Cardiac fibroblast (primary cell): ENCODE data around the gene GCN1.

ENCODE experiments used
- DNase-seq, 2 donors: peaks; one replicate each; pipeline versions ENCODE4 v3.0.0 to v3.0.0-alpha.2; 2010; ENCODE audit warnings: low read depth in 2 of 2
- H3K4me3 ChIP-seq, 2 donors: replicated peaks in 1 of 2; 1 replicate in 1 of 2; 2 replicates in 1 of 2; pipeline ENCODE4 v1.5.1; 2011; ENCODE audit warnings: low read depth in 2 of 2, low read length in 2 of 2, mild to moderate bottlenecking in 2 of 2, moderate library complexity in 1 of 2
- CTCF ChIP-seq: IDR thresholded peaks from one replicate; pipeline ENCODE4 v1.5.1; 2011; ENCODE audit warnings: low read depth, mild to moderate bottlenecking, low read length, inconsistent platforms

GCN1 gene

DNA sequence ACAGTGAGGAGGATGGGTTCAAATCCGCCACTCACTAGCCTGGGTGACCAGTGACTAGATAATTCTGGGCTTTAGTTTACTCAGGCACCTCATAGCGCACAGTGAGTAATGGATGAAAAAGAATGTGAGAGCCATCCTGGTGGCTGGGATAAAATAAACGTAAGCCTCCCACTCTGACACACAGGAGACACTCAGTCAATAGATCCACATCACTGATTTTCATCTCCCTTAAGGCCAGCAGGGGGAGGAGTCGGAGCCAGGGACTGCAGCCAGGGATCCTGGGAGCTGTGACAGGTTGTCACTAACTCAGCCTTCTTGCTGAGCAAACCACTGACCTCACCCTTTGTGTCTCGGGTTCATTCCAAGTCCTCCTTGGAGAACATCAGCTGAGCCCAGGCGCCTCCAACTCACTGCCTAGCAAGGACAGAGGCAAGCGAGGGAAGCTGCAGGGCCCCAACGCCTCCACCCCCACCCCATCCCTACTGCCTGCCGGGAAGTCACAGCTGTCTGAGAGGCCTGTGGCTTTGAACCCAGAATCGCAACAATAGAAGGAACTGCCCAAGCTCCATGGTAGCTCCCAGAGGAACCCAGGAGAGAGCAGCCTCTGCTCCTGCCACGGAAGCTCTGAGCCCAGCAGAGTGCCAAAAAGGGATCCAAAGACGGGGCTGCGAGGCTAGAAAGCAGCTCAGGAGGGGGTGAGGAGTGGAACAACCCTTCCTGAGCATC is 40.3 kb upstream of the GCN1 start:
- H3K4me3 ChIP-seq, result peak overlapping the region in 1 of 2 donors; percentile 14
- peak; percentile 39 for TF ChIP-seq CTCF
- DNase-seq, result peak; percentile 96 to 99

DNA sequence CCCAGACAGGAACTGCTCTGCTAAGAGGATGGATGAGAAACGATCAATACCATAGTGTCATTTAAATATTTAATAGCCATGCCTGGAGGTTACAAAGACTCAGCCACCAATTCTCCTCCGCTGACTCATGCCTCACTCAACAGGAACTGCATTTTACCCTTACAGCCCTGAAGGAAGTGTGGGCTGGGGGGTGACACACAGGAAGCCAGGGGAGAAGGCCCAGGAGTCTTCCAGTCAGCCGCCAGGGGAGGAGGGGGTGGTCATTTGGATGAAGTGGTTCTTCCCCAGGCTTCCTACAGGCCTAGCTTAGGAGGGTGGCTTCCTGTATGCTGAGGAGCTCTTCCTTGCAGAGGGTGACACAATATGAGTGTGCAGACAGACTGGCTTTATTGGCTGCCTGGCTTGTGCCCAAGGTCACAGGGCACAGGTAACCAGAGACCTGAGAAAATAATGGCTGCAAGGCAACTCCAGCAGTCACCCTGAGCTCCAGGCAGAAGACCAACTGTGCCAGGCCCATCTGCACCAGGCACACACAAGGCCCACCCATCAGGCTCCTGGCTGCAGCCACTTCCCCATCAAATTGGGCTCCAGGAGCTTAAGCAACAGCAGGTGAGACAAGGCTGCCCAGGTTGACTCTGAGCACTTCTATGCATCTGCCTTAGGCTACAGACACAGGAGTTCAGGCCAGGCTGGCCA is 36.9 kb upstream of the GCN1 start:
- peak; percentile 84 to 97 for DNase-seq
- H3K4me3 ChIP-seq, result peak overlapping the region in 1 of 2 donors; percentile 35

GRCh38 chr12:120230974-120231315 is 36.4 kb upstream of the GCN1 start:
- no peak for DNase-seq
- no peak for TF ChIP-seq CTCF
- H3K4me3 ChIP-seq, result peak overlapping the region in 1 of 2 donors; percentile 35

More for the DNA sequence above, 36.9 kb upstream of the GCN1 start:
- TF ChIP-seq CTCF, result peak; percentile 52

GRCh38 chr12:120230326-120230973 is 35.9 kb upstream of the GCN1 start:
- no peak for TF ChIP-seq CTCF
- peak overlapping the region in 1 of 2 donors; percentile 35 for H3K4me3 ChIP-seq
- DNase-seq, result peak; percentile 94 to 95

DNA sequence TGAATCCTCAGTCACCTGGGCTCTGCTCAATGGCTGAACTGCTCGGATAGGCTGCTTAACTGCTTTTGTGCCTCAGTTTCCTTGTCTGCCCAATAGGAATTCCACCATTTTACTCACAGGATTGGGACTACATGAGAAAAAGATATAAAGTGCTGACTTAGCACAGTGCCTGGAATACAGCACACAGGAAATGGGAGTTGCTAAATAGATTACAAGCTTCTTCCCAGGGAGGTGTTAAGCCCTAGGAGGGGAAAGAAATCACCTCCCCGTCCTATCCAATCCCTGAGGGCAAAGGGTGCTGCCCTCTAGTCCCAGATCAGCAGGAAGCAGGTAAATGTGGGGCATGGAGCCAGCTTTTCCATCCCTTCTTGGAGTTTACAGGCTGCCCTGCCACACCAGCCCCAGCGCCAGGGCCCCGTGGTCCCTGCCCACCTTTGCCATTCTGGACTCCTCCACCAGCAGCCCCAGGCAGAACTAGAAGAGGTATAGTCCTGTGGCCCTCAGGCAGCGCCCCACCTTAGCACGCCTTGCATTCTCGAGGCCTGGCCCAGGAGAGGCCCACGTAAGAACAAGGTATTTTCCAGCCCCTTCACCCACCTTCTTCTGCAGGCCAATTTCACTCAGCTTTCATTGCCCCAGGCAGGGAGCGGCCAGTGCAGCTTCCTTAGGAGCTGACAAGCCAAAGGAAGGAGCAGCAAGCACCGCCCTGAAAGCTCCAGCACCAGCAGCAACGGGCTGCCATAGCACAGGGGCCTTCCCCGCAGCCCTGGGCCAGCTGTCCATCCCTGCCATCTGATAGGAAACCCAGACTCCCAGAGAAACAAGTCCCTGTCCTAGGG is 35.2 kb upstream of the GCN1 start:
- DNase-seq, result peak; percentile 57 to 58
- no peak for TF ChIP-seq CTCF
- peak overlapping the region in 1 of 2 donors; percentile 19 for H3K4me3 ChIP-seq

- H3K4me3 ChIP-seq, result no peak overlapping the region
- no peak for TF ChIP-seq CTCF
- no peak for DNase-seq
Observed at GRCh38 chr12:120229071-120229486, 34.6 kb upstream of the GCN1 start.
